GM19395 (cell line): Measurements from ENCODE around the gene SPATA6.

Experiments
- ATAC-seq: cut with Tn5 transposase; IDR thresholded peaks from one replicate; pipeline ENCODE4 v1.9.1; 2021; ENCODE audit warnings: mild to moderate bottlenecking, moderate library complexity; ENCODE audit not compliant: unreplicated experiment

Gene SPATA6

DNA sequence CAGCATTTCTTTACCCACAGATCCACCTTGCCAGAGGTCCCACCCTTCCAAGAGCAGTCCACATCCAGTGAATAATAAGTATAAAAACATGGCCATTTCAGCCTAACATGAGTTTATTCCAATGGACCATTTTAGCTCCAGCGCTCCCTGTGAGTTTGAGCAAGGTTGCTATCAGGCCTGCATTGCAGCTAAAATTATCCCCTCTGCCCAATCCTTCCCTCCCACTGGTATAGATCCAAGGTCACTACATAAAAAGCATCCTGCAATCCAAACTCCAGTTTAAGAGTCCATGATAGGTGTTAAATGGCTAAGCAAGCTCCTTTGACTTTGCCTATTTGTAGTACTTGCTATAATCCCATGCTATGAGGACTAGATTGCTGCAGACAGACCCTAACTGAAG, 213.9 kb downstream of the SPATA6 start:
- ATAC-seq: no peak

DNA sequence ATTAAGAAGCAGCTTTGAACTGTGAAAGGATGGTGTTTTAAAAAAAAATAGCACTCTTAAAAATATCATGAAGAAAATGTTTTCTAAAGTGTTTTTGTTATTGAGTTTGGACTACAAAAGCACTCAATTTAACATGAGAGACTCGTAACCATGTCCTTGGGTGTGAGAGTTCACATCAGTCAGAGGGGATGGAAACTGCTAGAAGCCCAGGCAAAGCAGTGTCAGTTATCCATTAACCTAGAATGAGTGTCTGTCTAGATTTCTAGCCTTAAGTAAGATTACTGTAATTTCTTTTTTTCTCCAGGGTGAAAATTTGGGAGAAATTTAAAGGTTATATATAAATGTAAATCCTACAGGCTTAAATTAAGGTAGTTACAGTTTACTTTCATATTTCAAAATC, 217.8 kb downstream of the SPATA6 start:
- no peak for ATAC-seq

DNA sequence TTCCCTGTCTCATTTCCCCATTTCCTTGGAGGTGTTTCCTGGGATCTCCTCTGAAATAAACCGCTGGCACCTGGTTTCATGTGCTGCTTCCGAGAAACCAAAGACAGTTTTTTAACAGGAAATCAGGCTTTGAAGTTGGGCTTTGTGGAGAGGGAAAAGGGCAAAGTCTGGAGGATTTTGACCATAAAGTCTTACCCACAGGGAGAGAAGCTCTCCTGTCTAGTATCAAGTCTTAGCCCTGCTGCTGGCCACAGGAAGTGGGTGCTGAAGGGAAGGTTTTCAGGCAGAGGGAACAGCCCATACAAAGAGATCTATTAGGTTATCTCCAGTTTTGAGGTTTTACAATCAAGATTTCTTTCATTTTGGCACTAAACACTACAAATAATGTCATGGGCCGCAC, 220.2 kb downstream of the SPATA6 start:
- no peak for ATAC-seq

DNA sequence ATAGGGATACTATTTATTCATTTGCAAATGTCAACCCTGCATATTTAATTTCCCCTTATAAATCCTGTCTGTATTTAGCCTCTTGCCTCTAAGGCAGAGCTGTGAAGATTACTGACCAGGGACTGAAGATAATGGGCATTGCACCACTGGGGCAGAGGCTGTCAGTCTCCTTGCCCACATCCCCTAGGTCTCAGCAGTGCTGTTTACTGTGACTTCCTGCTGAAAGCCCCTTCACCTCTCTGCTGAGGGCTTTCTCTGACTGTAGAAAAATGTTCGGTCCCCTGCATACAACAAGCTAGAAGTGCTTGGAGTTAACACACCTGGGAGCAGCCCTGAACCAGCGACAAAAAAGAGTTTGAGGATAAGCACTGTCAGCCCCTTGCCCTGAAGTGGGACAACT, 220.7 kb downstream of the SPATA6 start:
- no peak for ATAC-seq

GRCh38 chr1:48250572-48250971, 221.4 kb downstream of the SPATA6 start:
- no peak for ATAC-seq

- ATAC-seq: no peak
Observed at GRCh38 chr1:48249868-48250267, 222.1 kb downstream of the SPATA6 start.

- ATAC-seq: no peak
Observed at GRCh38 chr1:48248356-48248755, 223.6 kb downstream of the SPATA6 start.

DNA sequence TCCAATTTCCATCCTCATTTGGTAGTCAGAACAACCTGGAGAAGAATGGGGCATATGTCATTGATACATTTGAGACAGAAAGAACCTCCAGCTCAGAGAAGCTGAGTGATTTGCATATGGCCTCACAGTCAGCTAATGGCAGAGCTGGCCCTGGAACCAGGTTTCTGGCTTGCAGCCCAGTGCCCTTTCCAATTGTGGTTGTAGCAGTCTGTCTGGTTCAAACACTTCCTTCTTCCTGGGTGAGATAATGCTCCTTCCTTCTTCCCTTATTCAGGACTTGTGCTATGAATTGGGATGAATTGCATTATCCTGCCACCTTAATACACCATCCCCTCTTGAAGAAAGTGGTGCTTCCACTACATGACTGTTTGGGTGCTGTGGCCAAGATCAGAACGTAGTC, 225.3 kb downstream of the SPATA6 start:
- no peak for ATAC-seq
